ENCODE measurements around the gene RBM12.

RBM12 gene

DNA sequence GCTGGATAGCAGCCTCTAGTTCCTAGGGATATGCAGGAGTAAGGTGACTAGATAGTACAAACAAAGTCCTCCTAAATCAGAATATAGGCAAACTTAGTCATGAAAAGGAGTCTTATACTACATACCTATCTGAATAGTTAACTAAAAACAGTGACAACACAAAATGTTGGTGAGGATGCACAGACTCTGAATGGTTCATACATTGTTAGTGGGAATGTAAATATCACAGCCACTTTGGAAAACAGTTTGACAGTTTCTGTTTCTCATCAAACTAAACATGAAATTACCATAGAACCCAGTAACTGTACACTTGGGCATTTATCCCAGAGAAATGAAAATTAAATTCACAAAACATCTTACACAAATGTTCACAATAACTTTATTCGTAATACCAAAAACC lies 17.3 kb upstream of the RBM12 start:
- Mint-ChIP-seq H3K27me3 (no peaks in the 10 kb centered on the region), H3K36me3 (peaks cover 15% of the 10 kb centered on the region), H3K27ac (no peak overlapping the region), H3K4me1 (no peaks in the 10 kb centered on the region), H3K9me3 (no peaks in the 10 kb centered on the region), H3K4me3 (no peak overlapping the region)
- DNase-seq, result no peak
- CTCF ChIA-PET, result no interaction called here

DNA sequence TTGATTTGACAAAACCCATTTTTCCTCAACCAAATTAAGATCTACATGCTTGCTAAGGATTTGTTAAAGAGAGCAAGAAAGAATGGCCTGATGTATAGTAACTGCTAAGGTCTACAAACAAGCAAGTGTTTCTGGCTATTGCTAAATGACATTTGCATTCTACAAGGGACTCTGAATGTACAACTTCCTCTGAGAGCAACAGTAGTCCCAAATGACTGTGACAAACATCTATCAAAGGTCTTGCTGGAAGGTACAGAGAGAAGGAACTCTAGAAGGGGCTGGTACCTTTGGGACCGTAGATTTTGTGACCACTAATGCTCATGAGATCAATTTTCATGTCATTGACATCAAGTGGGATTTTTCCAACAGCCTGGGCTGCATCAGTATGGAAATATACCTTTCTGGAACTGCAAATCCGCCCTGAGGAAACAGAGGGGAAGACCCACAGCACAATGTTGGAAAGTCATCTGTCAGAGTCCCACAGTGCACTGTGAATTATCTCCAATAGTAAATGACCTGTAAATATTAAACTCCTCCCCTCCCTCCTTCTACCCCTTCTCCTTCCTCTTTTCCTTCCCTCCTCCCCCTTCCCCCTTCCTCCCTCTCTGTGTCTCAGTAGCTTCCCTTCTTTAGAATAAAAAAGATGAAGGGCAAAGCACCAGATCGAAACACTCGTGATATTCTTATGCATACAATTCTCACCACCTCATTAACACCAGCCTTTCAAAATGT lies 15.9 kb upstream of the RBM12 start:
- Mint-ChIP-seq H3K27ac (no peak overlapping the region), H3K4me1 (no peaks in the 10 kb centered on the region), H3K27me3 (no peaks in the 10 kb centered on the region), H3K4me3 (no peak overlapping the region), H3K9me3 (no peaks in the 10 kb centered on the region), H3K36me3 (peaks cover 13% of the 10 kb centered on the region)
- CTCF ChIA-PET, result no interaction called here
- DNase-seq, result no peak

DNA sequence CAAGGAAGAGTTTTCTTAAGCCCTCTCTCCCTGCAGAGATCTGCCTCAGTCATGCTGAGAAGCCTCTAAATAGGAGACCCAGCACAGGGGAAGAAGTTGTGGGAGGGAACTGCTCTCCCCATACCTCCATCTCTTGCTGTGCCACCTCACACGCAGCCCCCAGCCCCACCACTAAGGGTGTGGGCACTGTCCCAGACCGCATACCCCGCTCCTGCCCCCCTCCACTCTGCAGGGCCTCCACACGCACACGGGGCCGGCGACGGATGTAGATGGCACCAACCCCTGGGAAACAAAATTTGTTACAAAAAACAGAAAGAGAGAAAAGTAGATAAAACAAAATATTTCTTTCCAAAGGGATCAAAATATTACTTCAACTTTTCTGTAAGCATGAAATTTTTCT lies 10.2 kb upstream of the RBM12 start:
- H3K4me3 Mint-ChIP-seq, result no peak overlapping the region
- no peaks in the 10 kb centered on the region for H3K9me3 Mint-ChIP-seq
- no peaks in the 10 kb centered on the region for H3K4me1 Mint-ChIP-seq
- no peaks in the 10 kb centered on the region for H3K27me3 Mint-ChIP-seq
- H3K36me3 Mint-ChIP-seq, result peaks cover 33% of the 10 kb centered on the region
- no peak overlapping the region for H3K27ac Mint-ChIP-seq
- no peak for DNase-seq
- CTCF ChIA-PET, result interaction anchor here (0.8 to 1.0 kb wide), 2 partner anchors 8 to 44 kb away, joined by 3 read pairs; no protein-coding TSS in a partner anchor

- Mint-ChIP-seq H3K36me3 (peaks cover 40% of the 10 kb centered on the region), H3K9me3 (no peaks in the 10 kb centered on the region), H3K4me1 (no peaks in the 10 kb centered on the region), H3K4me3 (no peak overlapping the region), H3K27ac (peak overlapping the region; percentile 7), H3K27me3 (no peaks in the 10 kb centered on the region)
- CTCF ChIA-PET, result no interaction called here
- no peak for DNase-seq
Observed at GRCh38 chr20:35673884-35674283, 9.2 kb upstream of the RBM12 start.

GRCh38 chr20:35669681-35670080 lies 5.0 kb upstream of the RBM12 start:
- no peaks in the 10 kb centered on the region for H3K27me3 Mint-ChIP-seq
- peaks cover 38% of the 10 kb centered on the region for H3K36me3 Mint-ChIP-seq
- DNase-seq, result no peak
- H3K4me3 Mint-ChIP-seq, result no peak overlapping the region
- no peak overlapping the region for H3K27ac Mint-ChIP-seq
- CTCF ChIA-PET, result interaction anchor here (0.6 kb wide), 1 partner anchor 1365 kb away, joined by 3 read pairs; no protein-coding TSS in a partner anchor
- peaks cover 4% of the 10 kb centered on the region for H3K4me1 Mint-ChIP-seq
- H3K9me3 Mint-ChIP-seq, result no peaks in the 10 kb centered on the region

DNA sequence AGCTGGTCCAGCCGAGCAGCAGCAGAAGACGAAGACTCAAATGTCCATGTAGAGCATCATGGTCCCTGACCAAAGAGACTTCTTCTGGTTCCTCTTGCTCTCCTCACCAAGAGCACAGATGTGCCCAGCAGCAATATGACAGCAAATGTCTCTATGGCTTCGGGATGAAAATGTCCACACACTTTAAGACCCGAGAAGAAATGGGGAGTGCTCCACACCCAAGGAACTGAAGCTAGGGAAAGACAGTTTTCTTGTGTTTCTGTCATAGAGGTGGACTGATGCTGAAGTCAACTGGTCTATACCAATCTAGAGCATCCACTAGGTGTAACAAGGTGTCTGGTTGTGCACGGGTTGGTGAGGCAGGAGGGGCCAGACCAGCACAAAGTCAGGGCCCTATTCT lies 4.5 kb upstream of the RBM12 start:
- no peak overlapping the region for H3K4me3 Mint-ChIP-seq

GRCh38 chr20:35665949-35666288 lies 1.2 kb upstream of the RBM12 start:
- peaks cover 30% of the 10 kb centered on the region for H3K4me1 Mint-ChIP-seq
- no peak for DNase-seq
- H3K4me3 Mint-ChIP-seq, result peak overlapping the region; percentile 31
- peaks cover 37% of the 10 kb centered on the region for H3K36me3 Mint-ChIP-seq
- peak overlapping the region; percentile 75 for H3K27ac Mint-ChIP-seq
- CTCF ChIA-PET, result interaction anchor here (0.7 to 0.9 kb wide), 3 partner anchors 15 to 44 kb away, joined by 3 to 4 read pairs (median 4); no protein-coding TSS in a partner anchor
- H3K9me3 Mint-ChIP-seq, result no peaks in the 10 kb centered on the region
- no peaks in the 10 kb centered on the region for H3K27me3 Mint-ChIP-seq

More for the DNA sequence above, 4.5 kb upstream of the RBM12 start:
- no peaks in the 10 kb centered on the region for H3K27me3 Mint-ChIP-seq
- DNase-seq, result no peak
- H3K27ac Mint-ChIP-seq, result no peak overlapping the region
- CTCF ChIA-PET, result no interaction called here
- peaks cover 4% of the 10 kb centered on the region for H3K4me1 Mint-ChIP-seq
- peaks cover 38% of the 10 kb centered on the region for H3K36me3 Mint-ChIP-seq
- H3K9me3 Mint-ChIP-seq, result no peaks in the 10 kb centered on the region

GRCh38 chr20:35663516-35664465 lies 909 bp downstream of the RBM12 start:
- Mint-ChIP-seq H3K27me3 (no peaks in the 10 kb centered on the region), H3K9me3 (no peaks in the 10 kb centered on the region), H3K4me3 (peak overlapping the region; percentile 91), H3K4me1 (peaks cover 51% of the 10 kb centered on the region), H3K27ac (peak overlapping the region; percentile 99), H3K36me3 (peaks cover 30% of the 10 kb centered on the region)
- peak; percentile 82 for DNase-seq
- CTCF ChIA-PET, result interaction anchor here (0.6 to 1.4 kb wide), 5 partner anchors 44 to 290 kb away, joined by 3 to 8 read pairs (median 4); partner anchors contain the start of gene SCAND1

- H3K36me3 Mint-ChIP-seq, result peaks cover 29% of the 10 kb centered on the region
- H3K4me3 Mint-ChIP-seq, result peak overlapping the region; percentile 91
- H3K9me3 Mint-ChIP-seq, result no peaks in the 10 kb centered on the region
- CTCF ChIA-PET, result interaction anchor here (2.1 kb wide), 1 partner anchor 43 kb away, joined by 9 read pairs; no protein-coding TSS in a partner anchor
- H3K27me3 Mint-ChIP-seq, result no peaks in the 10 kb centered on the region
- DNase-seq, result no peak
- peak overlapping the region; percentile 99 for H3K27ac Mint-ChIP-seq
- peaks cover 61% of the 10 kb centered on the region for H3K4me1 Mint-ChIP-seq
Observed at GRCh38 chr20:35662551-35662950, 2.1 kb downstream of the RBM12 start.

GRCh38 chr20:35661908-35662307 lies 2.8 kb downstream of the RBM12 start:
- peak overlapping the region; percentile 91 for H3K4me3 Mint-ChIP-seq
- no peak for DNase-seq

GRCh38 chr20:35661053-35661452 lies 3.6 kb downstream of the RBM12 start:
- Mint-ChIP-seq H3K36me3 (peaks cover 36% of the 10 kb centered on the region), H3K27me3 (no peaks in the 10 kb centered on the region), H3K4me1 (peaks cover 68% of the 10 kb centered on the region), H3K9me3 (no peaks in the 10 kb centered on the region), H3K4me3 (peak overlapping the region; percentile 91), H3K27ac (peak overlapping the region; percentile 99)
- DNase-seq, result no peak
- CTCF ChIA-PET, result interaction anchor here (1.7 to 2.1 kb wide), 2 partner anchors 42 to 197 kb away, joined by 4 to 9 read pairs; no protein-coding TSS in a partner anchor

More at GRCh38 chr20:35661908-35662307, 2.8 kb downstream of the RBM12 start:
- H3K9me3 Mint-ChIP-seq, result no peaks in the 10 kb centered on the region
- peaks cover 68% of the 10 kb centered on the region for H3K4me1 Mint-ChIP-seq
- H3K27me3 Mint-ChIP-seq, result no peaks in the 10 kb centered on the region
- peak overlapping the region; percentile 99 for H3K27ac Mint-ChIP-seq
- peaks cover 33% of the 10 kb centered on the region for H3K36me3 Mint-ChIP-seq
- CTCF ChIA-PET, result interaction anchor here (2.1 kb wide), 1 partner anchor 43 kb away, joined by 9 read pairs; no protein-coding TSS in a partner anchor

GRCh38 chr20:35660122-35660937 lies 4.4 kb downstream of the RBM12 start:
- H3K4me1 Mint-ChIP-seq, result peaks cover 68% of the 10 kb centered on the region

GRCh38 chr20:35657271-35657670 lies 7.4 kb downstream of the RBM12 start:
- peaks cover 54% of the 10 kb centered on the region for H3K4me1 Mint-ChIP-seq

More at GRCh38 chr20:35660122-35660937, 4.4 kb downstream of the RBM12 start:
- no peak for DNase-seq
- peaks cover 36% of the 10 kb centered on the region for H3K36me3 Mint-ChIP-seq
- CTCF ChIA-PET, result interaction anchor here (1.7 to 2.1 kb wide), 2 partner anchors 41 to 197 kb away, joined by 4 to 9 read pairs; no protein-coding TSS in a partner anchor
- no peaks in the 10 kb centered on the region for H3K27me3 Mint-ChIP-seq
- H3K9me3 Mint-ChIP-seq, result no peaks in the 10 kb centered on the region
- H3K4me3 Mint-ChIP-seq, result peak overlapping the region; percentile 91
- H3K27ac Mint-ChIP-seq, result peak overlapping the region; percentile 99

More at GRCh38 chr20:35657271-35657670, 7.4 kb downstream of the RBM12 start:
- DNase-seq, result no peak
- no peaks in the 10 kb centered on the region for H3K9me3 Mint-ChIP-seq
- peaks cover 29% of the 10 kb centered on the region for H3K36me3 Mint-ChIP-seq
- H3K4me3 Mint-ChIP-seq, result no peak overlapping the region
- CTCF ChIA-PET, result interaction anchor here (0.7 kb wide), 1 partner anchor 15 kb away, joined by 3 read pairs; no protein-coding TSS in a partner anchor
- H3K27ac Mint-ChIP-seq, result peak overlapping the region; percentile 65
- no peaks in the 10 kb centered on the region for H3K27me3 Mint-ChIP-seq

Measured in activated naive CD4-positive, alpha-beta T cell treated with anti-CD3 and anti-CD28 coated beads, Interleukin-2, amount 10 ng/mL, durations not matched to agents 7 days and 5 days (primary cell).